Activated CD4-positive, alpha-beta T cell treated with anti-CD3 and anti-CD28 coated beads, Interleukin-10, Interleukin-2, amounts not matched to agents 100 ng/mL and 50 ng/mL, durations not matched to agents 16 hours and 8 hours (primary cell): Measurements from ENCODE around the gene LHPP.

Experiments
- DNase-seq: peaks from one replicate; pipeline ENCODE4 v3.0.0-alpha.2; 2020

The LHPP gene

DNA sequence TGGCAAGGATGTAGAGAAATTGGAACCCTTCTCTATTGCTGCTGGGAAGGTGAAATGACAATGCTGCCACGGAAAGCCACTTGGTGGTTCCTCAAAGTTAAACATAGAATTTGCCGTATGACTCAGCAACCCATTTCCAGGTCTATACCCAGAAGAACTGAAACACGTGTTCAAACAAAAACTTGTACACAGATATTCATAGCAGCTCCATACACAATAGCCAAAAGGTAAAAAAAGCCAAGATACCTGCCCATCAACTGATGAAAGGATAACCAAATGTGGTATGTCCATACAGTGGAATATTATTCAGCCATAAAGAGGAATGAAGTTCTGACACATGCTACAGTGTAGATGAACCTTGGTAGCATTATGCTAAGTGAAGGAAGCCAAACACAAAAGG lies 39.1 kb downstream of the LHPP start:
- DNase-seq = peak; percentile 61

DNA sequence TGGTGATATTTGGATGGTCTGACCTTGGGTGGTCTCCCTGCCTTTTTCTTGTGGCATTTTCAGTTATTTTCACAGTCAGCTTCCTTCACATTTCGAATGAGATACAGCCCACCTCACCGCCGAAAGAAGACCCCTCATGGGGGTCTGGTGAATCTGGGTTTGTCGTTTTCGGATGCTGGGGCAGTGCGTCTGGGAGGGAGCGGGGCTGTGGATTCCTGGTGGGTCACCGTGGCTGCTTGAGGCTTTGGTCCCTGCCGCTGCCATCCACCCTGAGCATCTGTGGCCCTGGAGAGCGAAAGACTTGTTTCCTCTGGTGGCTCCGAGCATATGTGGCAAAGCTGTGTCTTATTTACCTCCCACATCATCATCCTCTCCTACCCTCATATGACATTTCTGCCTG lies 43.1 kb downstream of the LHPP start:
- DNase-seq = no peak

DNA sequence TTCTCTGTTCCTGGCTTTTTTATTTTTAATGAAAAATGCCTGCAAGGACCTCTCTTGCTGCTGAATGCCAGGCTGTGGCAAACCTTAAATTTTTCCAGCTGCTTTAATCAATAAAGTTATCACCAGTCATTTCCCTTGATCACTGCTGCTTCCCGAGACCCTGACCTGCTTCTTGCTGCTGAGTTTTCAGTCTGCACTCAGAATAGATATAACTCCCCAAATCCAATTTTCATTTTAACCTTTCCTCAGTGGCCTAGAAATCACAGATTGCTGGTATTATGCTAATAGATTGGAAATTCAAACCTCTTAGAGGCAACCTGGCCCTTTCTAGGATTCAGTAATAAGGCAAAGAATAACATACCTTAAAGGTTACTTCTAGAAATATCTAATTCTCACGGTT lies 43.7 kb downstream of the LHPP start:
- no peak for DNase-seq

DNA sequence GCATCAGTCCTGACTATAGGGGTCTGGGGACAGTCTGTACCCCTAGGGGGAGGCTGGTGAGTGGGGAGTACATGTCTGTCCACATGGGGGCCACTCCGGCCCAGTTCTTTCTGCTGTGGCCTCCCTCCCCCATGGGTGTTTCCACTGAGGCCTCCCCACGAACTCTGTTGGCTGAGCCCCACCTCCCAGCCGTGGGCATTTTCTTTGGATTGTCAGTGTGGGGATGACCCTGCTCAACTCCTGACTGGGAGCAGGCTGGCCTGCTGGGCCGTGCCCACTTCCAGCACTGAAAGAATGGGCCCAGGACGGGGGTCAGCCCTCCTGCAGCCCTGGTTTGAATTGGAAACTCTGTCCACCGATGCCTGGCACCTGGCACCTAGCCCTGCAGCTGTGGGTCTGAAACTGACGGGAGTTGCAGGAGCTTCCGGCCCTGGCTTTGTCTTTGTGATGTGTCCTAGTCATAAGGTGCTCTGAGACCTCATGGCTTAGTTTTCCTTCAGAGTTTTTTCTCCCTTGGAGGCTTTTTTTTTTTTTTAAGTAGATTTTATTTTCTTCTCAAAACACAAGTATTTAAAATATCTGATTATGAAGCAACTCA lies 46.5 kb downstream of the LHPP start:
- DNase-seq = no peak

DNA sequence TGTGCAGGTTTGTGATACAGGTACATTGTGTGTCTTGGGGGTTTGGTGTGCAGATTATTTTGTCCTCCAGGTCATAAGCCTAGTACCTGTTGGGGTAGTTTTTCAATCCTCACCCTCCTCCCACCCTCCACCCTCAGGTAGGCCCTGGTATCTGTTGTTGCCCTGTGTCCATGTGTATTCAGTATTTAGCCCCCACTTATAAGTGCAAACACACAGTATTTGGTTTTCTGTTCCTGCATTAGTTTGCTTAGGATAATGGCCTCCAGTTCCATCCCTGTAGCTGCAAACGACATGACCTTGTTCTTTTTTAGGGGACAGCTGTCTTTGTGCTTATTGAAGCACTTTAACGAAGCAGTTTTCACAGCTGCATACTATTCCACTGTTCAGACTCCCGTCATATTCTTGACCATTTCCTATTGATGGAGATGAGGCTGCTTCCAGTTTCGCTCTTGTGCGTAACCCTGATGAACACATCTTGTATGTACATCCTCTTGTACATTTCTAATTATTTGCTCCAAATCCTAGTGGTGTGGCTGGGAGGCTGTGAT lies 47.4 kb downstream of the LHPP start:
- no peak for DNase-seq

DNA sequence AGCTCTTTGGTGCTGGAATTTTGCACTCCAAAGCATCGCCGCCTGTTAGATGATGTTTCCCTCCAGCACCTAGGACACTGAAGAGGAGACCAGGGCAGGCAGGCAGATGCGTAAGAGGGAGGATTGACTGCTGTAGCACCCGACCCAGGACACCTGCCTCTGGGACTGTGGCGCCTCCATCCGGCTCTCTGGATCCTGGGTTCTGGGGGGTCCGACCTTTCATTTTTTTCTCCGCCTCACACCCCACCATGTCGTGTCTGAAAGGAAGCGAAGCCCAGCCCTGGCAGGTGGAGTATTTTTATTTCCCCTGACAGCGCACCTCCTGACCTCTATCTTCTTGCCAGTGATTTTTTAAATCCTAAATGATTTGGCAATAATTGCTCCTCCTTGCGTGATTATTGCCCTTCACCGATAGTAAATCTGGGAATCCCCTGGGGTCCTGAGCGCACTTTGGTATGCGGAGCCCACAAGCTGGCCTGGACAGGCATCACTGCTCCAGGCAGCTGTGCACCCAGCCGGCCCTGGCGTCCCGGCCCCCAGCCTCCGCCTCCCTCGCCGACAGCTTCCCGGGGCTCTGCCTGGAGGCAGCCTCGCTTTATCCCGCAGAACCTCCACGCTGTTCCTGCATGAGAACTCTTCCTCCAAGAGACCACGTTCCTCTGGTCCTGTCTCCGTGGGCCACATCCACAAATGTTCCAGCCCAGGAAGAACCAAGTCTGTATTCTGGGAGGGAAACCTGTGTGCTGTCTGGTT lies 48.4 kb downstream of the LHPP start:
- DNase-seq = no peak

DNA sequence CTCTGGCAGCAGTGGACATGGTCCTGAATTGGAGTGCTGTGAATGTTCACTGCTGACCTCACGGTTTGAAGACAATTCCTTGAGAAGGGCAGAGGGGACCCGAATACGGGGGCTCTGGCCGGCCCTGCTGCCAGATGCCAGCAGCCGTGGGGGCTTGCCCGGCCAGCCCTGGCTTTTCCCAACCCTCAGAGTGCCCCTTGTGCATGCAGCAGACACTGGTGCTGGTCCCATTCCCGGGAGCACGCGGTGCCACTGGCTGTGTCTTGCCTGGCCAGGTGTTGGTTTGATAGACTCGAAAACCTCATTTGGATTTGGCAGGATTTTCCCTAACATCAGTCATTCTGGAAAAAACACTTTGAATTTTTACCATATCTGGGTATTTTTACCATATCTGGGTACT lies 49.1 kb downstream of the LHPP start:
- no peak for DNase-seq

DNA sequence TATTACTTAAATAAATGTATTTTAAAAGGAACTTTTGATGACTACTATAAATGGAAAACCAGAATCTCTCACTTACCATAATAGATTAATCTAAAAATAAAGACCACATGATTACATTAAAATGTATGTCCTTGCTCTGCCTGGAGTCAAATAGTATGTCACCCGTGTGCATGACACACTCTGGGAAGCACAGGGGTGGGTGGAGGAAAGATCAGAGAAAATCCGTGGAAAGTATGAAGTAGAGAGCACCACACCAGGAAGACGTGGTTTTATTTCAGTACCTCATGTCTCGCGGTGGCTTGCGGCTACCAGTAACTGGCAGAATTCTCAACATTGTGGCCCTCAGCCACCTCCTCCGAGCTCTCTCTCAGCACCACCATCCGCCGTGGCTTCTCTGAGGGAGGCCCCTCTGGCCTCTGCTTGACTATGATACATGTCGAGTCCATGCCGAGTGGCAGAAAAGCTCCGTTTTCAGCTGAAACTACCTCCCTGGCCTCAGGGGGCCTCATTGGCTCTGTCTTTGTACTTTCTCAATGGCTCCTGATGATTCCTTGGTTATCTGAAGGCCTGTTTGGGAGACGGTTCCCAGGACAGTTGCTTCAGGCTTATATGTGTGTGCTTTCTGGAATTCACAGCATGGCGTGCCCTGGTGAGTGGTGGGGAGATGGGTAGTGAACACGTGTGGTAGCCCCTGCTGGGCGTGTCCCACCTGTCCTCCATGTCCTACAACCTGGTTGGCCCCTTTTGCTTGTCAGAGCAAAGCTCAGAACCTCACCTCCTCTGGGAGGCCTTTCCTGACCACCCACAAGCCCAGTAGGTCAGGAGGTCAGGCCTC lies 49.8 kb downstream of the LHPP start:
- DNase-seq = no peak

DNA sequence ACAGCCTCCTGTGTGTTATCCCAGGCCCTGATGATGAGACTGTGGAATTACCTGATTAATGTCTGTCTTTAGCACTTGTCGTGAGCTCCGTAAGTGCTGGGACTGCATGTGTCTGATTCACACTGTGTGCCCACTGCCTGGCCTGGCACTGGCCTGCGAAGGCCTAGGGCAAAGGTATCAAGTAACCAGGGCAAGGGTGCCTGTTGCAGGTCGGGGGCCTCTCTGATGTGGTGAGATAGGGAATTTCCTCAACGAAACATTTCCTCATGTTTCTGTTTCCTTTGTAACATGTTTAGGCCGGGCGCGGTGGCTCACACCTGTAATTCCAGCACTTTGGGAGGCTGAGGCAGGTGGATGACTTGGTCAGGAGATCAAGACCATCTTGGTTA lies 50.4 kb downstream of the LHPP start:
- no peak for DNase-seq

DNA sequence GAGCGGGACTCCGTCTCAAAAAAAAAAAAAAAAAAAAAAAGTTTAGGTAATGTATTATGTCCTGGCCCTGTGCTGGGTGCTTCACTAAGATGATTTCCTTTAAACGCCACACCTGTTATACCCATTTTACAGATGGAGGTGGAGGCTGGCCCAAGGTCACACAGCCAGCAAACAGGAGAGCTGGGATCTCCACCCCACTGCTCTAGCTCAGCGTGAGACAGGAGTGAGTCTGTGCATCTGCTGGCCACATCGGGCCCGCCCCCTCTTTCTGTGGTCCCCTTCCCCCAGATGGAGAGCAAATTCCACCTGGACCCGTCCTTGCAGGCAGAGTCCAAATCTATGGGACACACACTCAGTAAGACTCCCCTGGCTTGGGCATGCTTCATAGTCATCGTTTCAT lies 51.0 kb downstream of the LHPP start:
- DNase-seq = no peak

DNA sequence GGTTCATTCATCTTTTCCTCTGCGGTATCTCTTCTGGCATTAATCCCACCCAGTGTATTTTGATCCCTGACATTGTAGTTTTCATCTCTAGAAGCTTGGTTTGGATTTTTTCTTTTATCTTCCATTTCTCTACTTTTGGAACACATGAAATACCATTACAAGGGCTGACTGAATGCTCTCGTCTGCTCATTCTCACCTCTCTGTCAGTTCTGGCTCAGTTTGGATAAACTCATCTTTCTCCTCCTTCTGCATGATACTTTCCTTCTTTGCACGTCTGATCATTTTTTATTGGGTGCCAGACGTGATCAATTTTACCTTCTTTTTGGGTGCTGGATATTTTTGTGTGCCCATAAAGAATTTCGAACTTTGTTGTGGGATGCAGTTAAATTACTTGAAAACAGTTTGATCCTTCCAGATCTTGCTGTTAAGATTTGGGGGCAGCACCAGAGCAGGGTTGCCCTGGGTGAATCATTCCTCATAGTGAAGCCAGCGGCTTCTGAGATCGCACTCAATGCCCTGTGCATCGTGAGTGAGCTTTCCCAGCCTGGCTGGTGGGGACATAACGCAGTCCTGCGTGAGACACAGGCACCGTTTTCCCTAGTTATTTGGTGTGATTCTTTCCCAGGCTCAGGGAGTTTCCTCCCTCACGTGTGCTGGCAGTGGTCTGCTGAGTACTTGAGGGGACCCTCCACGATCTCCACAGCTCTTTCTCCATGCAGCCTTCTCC lies 53.8 kb downstream of the LHPP start:
- no peak for DNase-seq

DNA sequence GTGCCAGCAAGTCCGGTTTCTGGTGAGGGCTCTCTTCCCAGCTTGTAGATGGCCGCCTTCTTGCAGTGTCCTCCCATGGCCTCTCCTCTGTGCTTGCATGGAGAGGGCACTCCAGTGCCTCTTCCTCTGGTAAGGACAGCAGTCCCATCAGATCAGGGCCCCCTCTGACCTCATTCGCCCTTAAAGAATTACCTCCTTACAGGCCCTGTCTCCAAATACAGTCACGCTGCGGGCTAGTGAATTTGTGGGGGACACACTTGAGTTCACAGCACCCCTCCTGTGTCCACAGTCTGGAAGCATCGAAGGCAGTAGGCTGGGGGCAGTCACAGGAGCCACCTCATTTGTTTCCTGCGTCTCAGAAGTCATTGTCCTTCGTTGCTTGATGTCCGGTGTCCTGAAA lies 54.6 kb downstream of the LHPP start:
- DNase-seq = no peak

DNA sequence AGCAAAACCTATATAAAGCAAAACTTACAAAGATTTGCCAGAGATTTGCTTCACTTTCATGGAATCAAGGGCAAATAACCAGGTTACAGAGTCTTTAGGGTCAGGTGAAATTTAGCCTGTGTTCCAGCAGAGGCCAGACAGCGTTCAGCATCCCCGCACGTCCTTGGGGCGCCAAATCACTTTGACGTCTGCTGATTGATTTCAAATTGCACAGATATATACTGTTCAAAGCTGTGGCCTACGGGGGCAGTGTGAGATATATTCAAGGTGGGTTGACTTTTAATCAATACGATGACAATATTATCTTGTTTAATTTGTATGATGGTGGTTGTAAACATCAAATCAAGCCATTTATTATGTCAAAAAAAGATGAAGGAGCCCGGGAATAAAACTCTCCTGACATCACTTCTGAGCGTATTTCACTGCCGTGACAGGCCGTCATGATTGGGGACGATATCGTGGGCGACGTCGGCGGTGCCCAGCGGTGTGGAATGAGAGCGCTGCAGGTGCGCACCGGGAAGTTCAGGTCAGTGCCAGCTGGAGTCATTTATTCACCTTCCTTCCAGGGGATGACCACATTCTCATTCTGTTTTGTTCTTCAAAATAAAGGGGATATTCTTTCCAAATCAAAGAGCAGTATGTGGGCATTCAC lies 55.2 kb downstream of the LHPP start:
- no peak for DNase-seq

DNA sequence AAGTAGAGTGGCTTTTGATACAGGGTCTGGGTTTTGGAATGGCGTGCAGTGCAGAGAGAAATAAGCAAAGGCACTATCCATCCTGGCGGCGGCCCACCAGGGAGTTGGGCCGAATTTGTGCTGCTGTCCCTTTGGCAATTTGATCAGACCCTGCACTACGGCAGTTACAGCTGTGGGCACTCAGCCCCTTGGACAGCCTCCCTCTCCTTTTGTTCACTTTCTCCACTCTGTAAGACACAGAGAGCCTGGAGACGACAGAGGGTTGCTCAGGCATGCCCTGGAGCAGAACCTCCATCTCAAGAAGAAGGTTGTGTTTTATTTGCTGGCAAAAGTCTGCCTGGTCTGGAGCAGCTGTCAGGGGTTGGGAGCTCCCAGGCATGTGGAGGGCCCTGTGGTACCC lies 55.8 kb downstream of the LHPP start:
- DNase-seq = no peak

DNA sequence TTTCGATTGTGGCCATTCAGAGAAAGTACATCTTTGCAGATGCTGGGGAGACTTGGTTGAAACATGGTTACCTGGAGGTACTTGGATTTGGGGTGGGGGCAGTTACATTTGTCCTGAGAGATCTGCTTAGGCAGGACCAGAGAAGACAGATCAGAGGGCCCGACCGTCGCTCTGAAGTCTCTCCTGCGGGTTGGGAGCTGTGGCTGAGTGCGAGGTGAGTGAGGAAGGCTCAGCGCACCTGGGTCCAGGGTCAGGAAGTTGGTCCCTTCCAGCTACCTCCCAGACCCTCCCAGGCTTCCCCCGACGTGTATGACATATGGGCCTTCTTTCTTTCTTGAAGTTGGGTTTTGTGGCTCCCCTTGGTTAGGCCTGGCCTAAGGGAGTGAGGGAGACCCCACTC lies 56.3 kb downstream of the LHPP start:
- no peak for DNase-seq

DNA sequence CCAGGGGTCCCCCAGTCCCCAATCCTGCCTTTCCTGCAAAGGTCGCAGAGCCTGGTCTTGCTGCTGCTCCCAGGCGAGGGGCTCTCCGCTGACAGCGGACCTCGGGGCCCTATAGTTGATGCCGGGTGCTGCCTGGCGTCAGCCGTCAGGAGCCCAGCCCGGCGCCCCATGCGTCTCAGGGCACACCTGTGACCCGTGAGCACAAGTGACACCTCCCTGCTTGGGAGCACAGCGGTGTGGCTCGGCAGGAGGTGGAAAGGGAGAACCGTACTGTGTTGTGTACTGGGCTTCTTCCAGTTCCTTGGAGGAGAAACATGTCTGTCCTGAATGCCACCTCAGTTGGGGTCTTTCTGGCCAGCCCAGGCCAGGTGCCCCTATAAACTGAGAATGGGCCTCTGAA lies 56.7 kb downstream of the LHPP start:
- no peak for DNase-seq

DNA sequence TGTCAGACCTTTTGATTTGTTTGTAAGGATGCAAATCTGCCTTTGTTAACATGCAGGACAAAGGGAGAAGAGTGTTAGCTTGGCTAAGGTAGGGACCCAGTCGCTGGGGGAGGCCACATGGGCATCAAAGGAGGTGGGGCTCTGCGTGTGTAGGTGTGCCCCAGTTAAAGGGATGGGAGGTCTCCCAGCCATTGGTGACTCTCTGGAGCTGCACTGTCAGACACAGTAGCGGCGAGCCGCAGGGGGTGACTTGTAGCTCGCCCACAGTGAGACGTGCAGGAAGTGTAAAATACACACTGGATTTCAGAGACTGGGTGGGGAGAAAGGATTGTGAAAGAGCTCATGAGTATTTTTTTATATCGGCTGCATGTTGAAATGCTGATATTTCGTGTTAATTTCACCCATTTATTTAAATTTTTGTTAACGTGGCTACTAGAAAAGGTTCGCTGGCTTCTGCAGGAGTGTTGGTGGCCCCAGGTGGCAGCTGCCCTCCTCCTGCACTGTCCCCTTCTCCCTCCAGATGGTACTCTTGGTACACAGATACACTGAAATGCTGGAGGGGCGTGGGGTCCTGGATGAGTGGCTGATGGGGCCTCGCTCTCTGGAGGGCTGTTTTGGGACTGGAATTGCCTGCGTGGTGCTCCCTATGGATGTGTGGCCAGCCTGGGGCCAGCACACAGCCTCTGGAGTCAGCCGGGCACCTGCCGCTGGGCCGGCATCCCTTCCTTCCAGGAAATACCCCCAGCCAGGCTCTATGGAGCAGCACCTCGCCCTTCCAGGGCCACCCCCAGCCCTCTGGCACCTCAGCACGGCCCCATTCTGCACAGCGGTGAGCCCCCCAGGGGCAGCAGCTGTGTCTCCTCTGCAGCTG lies 59.2 kb downstream of the LHPP start:
- no peak for DNase-seq

DNA sequence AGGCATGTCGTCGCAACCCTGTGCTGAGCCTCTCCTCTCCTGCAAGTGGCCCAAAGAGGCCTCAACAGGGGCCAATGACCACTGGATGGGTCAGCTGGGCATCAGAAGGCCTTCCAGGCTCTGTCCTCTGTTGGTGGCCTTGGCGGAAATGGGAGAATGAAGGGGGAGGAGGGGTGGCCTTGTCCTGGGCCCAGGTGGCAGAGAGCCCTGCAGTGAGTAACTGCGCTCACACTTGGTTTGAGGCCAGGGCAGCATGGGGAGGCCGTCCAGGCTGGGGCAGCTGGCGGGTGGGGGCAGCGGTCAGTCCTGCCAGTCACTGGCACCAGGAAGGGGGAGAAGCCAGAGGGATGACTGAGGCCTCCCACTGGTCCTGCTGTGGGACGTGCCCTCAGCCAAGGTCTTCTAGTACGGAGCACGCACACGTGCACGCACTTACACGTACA lies 59.8 kb downstream of the LHPP start:
- no peak for DNase-seq

DNA sequence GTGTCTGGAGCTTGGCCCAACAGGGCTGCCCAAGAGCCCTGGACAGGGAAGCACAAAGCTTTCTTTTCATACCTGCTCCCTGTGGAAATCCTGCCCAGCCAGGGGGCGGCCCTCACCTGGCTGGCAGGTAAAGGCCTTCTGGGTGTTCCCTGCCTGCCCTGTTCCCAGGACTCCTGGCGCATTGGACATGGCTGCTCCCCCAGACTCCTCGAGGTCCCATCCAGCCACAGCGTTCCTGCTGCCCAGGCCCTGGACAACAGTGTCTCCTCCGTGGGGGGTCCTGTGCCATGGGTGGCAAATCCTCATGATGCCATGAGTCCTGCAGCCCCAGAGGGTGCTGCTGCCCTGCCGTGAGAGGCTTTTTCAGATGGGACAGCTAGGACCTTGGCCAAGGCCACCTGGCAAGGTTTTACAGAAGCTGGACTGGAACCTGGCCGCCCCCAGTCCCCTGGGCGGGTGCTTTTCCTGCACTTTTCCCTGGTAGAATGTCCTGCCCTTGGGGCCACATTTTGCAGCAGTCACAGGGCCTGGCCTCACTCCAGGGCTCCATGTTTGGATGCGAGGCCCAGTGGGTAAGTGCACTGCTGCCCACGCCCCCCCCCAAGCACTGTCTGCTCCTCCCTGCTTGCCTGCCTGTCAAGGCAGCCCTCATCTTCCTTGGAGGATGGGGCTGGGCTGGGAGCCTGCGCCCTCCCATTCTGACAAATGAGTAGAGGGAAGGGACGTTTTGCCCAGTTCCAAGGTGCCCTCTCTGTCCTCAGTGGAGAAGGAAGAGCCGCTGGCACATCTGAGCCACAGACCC lies 60.7 kb downstream of the LHPP start:
- DNase-seq = no peak
